ENCODE results near the gene STAB2. TPM values are rescaled to one million over a fixed set of nuclear protein-coding genes. Genes with fewer than 3 reads are reported as not detected.

The STAB2 gene, protein sequence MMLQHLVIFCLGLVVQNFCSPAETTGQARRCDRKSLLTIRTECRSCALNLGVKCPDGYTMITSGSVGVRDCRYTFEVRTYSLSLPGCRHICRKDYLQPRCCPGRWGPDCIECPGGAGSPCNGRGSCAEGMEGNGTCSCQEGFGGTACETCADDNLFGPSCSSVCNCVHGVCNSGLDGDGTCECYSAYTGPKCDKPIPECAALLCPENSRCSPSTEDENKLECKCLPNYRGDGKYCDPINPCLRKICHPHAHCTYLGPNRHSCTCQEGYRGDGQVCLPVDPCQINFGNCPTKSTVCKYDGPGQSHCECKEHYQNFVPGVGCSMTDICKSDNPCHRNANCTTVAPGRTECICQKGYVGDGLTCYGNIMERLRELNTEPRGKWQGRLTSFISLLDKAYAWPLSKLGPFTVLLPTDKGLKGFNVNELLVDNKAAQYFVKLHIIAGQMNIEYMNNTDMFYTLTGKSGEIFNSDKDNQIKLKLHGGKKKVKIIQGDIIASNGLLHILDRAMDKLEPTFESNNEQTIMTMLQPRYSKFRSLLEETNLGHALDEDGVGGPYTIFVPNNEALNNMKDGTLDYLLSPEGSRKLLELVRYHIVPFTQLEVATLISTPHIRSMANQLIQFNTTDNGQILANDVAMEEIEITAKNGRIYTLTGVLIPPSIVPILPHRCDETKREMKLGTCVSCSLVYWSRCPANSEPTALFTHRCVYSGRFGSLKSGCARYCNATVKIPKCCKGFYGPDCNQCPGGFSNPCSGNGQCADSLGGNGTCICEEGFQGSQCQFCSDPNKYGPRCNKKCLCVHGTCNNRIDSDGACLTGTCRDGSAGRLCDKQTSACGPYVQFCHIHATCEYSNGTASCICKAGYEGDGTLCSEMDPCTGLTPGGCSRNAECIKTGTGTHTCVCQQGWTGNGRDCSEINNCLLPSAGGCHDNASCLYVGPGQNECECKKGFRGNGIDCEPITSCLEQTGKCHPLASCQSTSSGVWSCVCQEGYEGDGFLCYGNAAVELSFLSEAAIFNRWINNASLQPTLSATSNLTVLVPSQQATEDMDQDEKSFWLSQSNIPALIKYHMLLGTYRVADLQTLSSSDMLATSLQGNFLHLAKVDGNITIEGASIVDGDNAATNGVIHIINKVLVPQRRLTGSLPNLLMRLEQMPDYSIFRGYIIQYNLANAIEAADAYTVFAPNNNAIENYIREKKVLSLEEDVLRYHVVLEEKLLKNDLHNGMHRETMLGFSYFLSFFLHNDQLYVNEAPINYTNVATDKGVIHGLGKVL (N-terminal part only)
- under 0.01 TPM in 1 of 2 replicates, not detected in the other for total RNA-seq (2012; rRNA removed)

DNA sequence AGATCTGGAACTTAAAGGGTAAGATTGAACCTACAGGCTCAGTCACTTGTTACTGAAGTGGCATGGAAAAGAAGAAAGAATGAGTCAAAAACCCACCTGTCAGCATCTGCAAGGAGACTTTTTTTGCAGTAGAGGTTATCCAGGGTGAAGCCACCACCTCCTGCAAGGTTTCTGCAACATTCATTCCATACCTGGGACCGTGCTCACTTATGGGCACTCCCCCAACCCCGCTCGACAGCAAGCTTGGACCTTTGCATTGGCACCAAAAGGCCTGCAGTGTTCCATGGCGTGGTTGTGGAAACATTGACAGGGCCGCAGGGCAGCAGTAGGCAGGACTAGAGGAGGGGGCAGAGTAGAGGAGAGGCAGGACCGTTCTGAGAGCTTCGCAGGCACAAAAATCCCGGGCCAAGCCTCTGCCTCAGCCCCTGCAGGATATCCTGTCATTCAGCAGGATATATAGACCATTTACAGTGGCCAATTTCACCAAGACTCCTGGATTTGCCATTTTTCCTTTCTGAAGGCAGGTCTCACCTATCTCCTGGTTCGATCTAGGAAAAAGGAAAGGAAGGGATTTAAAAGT is at the start of gene STAB2:
Gene STAB2 (plus strand): TSS at position 483 of the 580 bp plus-strand sequence. CDS start 204 bp downstream, outside the sequence.
- peaks cover 17% of the 10 kb centered on the region for H3K27me3 ChIP-seq (ENCODE audit: control insufficient read depth, insufficient read depth, low read length)
- no peak within 1 kb of the TSS for H3K4me2 ChIP-seq (ENCODE audit: low read length)
- H3K9me3 ChIP-seq (replicated peaks; ENCODE audit: low read length): no peaks in the 10 kb centered on the region
- H3K9ac ChIP-seq (ENCODE audit: low read depth, low read length): no peak within 1 kb of the TSS
- no peaks in the 10 kb centered on the region for H3K4me1 ChIP-seq (ENCODE audit: control insufficient read depth, insufficient read depth, low read length)
- no peak within 1 kb of the TSS for H3K4me3 ChIP-seq (ENCODE audit: low read length)
- no peaks in the 10 kb centered on the region for H3K36me3 ChIP-seq (ENCODE audit: insufficient read depth, low read length)

DNA sequence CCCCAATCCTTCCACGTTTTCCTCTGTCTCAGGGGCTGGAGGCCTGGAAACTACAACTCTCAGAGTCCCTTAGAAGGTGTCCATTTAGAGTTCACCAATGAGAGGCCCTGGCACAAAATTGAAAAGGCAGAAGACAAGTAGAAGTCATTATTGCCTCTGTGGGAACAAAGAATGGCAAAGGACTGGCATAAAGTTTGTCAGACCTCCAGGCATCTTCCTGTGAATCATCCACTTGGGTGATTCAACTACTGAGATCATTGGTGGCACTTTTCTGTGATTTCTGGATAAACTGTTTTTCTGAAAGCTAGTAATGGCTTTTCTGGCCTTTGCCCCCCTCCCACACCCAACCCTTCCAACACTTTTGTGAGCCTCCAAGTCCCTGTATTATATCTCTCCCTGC is 48.7 kb upstream of the STAB2 start:
- H3K9me3 ChIP-seq (replicated peaks; ENCODE audit: low read length): no peaks in the 10 kb centered on the region
- H3K4me1 ChIP-seq (ENCODE audit: control insufficient read depth, insufficient read depth, low read length): no peaks in the 10 kb centered on the region
- no peaks in the 10 kb centered on the region for H3K27me3 ChIP-seq (ENCODE audit: control insufficient read depth, insufficient read depth, low read length)
- H3K4me2 ChIP-seq (ENCODE audit: low read length): no peak overlapping the region
- H3K4me3 ChIP-seq (ENCODE audit: low read length): no peak overlapping the region
- no peak overlapping the region for H3K9ac ChIP-seq (ENCODE audit: low read depth, low read length)
- H3K36me3 ChIP-seq (ENCODE audit: insufficient read depth, low read length): no peaks in the 10 kb centered on the region

DNA sequence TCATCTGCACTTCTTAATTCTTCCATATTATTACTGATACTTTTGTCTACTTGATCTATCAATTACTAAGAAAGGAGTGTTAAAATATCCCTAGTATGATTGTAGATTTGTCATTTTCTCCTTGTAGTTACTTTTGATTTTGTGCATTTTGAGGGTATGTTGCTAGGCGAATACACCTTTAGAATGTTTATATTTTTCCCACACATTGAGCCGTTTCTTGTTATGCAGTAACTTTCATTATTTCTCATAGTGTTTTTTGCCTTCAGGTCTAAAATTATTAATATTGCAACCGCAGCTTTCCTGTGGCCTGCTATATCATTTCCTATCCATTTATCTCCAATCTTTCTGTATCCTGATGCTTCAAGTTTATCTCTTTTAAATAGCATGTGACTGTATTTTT is 46.8 kb upstream of the STAB2 start:
- Histone ChIP-seq H3K9ac (ENCODE audit: low read depth, low read length) (no peak overlapping the region), H3K9me3 (replicated peaks; ENCODE audit: low read length) (no peaks in the 10 kb centered on the region), H3K27me3 (ENCODE audit: control insufficient read depth, insufficient read depth, low read length) (no peaks in the 10 kb centered on the region), H3K4me3 (ENCODE audit: low read length) (no peak overlapping the region), H3K4me1 (ENCODE audit: control insufficient read depth, insufficient read depth, low read length) (no peaks in the 10 kb centered on the region), H3K4me2 (ENCODE audit: low read length) (no peak overlapping the region), H3K36me3 (ENCODE audit: insufficient read depth, low read length) (no peaks in the 10 kb centered on the region)

DNA sequence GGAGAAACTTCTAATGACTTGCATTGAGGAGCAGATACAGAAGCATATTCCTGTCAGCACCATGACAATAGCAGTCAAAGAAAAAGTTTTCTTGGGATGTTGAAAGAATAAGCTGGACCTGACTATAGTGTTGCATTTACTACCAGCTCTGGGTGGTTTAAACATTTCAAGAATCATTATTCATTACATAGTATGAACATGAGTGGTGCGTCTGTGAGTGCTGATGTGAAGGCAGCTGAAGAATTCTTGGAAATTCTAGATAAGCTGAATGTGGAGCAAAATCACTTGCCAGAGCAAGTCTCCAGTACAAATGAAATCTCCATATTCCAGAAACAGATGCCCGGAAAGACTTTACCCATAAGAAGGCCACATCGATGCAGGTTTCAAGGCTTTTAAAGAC is 45.0 kb upstream of the STAB2 start:
- no peak overlapping the region for H3K9ac ChIP-seq (ENCODE audit: low read depth, low read length)
- peaks cover 12% of the 10 kb centered on the region for H3K27me3 ChIP-seq (ENCODE audit: control insufficient read depth, insufficient read depth, low read length)
- no peaks in the 10 kb centered on the region for H3K9me3 ChIP-seq (replicated peaks; ENCODE audit: low read length)
- no peak overlapping the region for H3K4me3 ChIP-seq (ENCODE audit: low read length)
- H3K36me3 ChIP-seq (ENCODE audit: insufficient read depth, low read length): no peaks in the 10 kb centered on the region
- no peak overlapping the region for H3K4me2 ChIP-seq (ENCODE audit: low read length)
- H3K4me1 ChIP-seq (ENCODE audit: control insufficient read depth, insufficient read depth, low read length): no peaks in the 10 kb centered on the region

DNA sequence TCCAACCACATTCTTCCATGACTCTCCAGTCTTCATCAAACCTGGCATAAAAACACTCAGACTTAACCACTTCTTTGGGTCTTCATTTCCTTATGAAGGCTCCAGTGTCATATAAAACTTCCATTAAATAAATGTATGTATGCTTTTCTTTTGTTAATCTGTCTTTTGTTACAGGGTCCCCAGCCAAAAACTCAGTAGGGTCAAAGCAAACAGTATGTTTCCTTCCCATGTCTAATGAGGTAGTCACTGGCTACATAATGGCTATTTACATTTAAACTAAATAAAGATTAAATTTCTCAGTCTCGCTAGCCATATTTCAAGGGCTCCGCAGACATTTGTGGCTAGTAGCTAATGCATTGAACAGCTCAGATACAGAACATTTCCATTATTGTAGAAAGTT is 40.1 kb upstream of the STAB2 start:
- Histone ChIP-seq H3K36me3 (ENCODE audit: insufficient read depth, low read length) (no peaks in the 10 kb centered on the region), H3K27me3 (ENCODE audit: control insufficient read depth, insufficient read depth, low read length) (peaks cover 18% of the 10 kb centered on the region), H3K9me3 (replicated peaks; ENCODE audit: low read length) (no peaks in the 10 kb centered on the region), H3K4me3 (ENCODE audit: low read length) (no peak overlapping the region), H3K4me2 (ENCODE audit: low read length) (no peak overlapping the region), H3K4me1 (ENCODE audit: control insufficient read depth, insufficient read depth, low read length) (no peaks in the 10 kb centered on the region), H3K9ac (ENCODE audit: low read depth, low read length) (no peak overlapping the region)

DNA sequence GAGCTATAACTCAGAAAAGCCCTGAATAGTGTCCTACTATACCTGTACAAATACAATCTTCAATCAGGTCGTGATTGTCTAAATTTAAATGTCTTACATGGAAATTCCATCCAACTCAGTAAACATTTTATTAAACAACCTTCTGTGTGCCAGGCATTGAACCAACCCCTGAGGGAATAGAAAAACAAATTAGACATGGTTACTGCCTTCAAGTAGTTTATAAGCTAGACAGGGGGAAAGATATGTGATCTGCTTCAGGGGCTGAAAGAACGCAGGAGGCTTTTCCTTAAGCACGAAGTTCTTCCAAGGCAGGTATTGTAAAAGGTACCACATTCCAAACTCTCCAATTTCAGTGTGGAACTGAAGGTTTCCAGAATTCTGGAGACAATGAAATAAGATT is 39.7 kb upstream of the STAB2 start:
- no peaks in the 10 kb centered on the region for H3K9me3 ChIP-seq (replicated peaks; ENCODE audit: low read length)
- no peak overlapping the region for H3K4me3 ChIP-seq (ENCODE audit: low read length)
- no peak overlapping the region for H3K9ac ChIP-seq (ENCODE audit: low read depth, low read length)
- H3K4me2 ChIP-seq (ENCODE audit: low read length): no peak overlapping the region
- no peaks in the 10 kb centered on the region for H3K36me3 ChIP-seq (ENCODE audit: insufficient read depth, low read length)
- peaks cover 19% of the 10 kb centered on the region for H3K27me3 ChIP-seq (ENCODE audit: control insufficient read depth, insufficient read depth, low read length)
- H3K4me1 ChIP-seq (ENCODE audit: control insufficient read depth, insufficient read depth, low read length): no peaks in the 10 kb centered on the region

DNA sequence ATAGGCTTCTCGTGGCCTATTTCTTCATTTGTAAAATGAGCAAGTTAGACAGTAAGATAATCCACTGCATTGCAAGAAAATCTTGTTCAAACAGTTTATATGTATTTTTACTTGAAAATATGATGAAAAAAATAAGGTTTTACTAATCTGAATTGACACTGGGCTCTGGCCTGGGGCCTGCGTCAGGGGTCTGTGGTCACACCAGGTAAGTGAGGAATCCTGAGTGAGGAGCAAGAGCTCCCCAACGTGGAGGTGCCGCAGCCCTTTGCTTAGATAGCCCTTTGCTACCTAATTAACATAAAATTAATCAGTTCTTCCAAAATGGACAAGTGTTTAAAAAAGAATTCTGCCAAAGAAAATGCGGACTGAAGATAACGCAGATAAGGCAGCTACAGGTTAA is 39.1 kb upstream of the STAB2 start:
- no peak overlapping the region for H3K9ac ChIP-seq (ENCODE audit: low read depth, low read length)
- no peaks in the 10 kb centered on the region for H3K36me3 ChIP-seq (ENCODE audit: insufficient read depth, low read length)
- no peak overlapping the region for H3K4me2 ChIP-seq (ENCODE audit: low read length)
- H3K4me3 ChIP-seq (ENCODE audit: low read length): no peak overlapping the region
- H3K4me1 ChIP-seq (ENCODE audit: control insufficient read depth, insufficient read depth, low read length): no peaks in the 10 kb centered on the region
- H3K27me3 ChIP-seq (ENCODE audit: control insufficient read depth, insufficient read depth, low read length): peaks cover 21% of the 10 kb centered on the region
- no peaks in the 10 kb centered on the region for H3K9me3 ChIP-seq (replicated peaks; ENCODE audit: low read length)

DNA sequence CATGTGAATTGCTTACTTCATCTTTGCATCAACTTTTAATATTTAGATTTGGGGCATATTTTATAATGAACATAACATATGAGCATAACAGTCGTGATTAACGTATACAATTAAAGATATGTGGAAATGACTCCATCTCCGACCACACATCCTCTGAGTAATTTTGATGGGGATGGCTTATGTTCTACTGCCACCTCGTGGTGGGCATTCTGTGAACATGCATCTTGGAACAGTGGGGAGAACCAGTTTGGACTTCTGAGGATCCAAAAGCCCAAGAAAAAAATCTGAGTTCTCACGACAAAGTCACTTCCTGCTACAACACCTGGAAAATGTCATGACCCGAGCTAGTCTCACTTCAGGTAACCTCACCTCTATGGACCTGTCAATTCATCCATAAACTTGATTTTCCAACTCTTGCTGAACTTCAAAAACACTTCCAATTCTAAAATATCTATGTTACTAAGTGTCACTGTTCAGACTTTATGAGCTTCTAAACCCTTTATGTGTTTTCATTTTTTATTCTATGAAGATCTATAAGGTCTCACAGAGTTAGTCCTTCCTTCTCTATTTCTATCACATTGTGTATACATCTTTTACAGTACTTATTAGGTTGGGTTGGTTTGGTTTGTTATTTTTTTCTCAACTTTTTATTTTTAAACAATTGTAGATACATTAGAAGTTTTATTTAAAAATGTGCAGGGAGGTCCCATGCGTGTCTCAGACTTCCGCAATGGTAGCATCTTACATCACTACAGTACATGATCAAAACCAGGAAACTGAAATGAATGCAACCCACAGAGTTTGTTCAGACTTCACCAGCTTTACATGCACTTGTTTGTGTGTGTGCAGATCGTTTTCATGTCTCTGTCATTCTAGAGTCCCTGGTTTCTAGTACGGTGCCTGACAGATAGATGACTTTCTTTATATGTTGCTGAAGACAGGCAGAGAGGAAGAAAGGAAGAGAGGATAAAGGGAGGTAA is 38.2 kb upstream of the STAB2 start:
- Histone ChIP-seq H3K4me3 (ENCODE audit: low read length) (no peak overlapping the region), H3K36me3 (ENCODE audit: insufficient read depth, low read length) (no peaks in the 10 kb centered on the region), H3K9ac (ENCODE audit: low read depth, low read length) (no peak overlapping the region), H3K9me3 (replicated peaks; ENCODE audit: low read length) (no peaks in the 10 kb centered on the region), H3K4me2 (ENCODE audit: low read length) (no peak overlapping the region), H3K27me3 (ENCODE audit: control insufficient read depth, insufficient read depth, low read length) (peaks cover 26% of the 10 kb centered on the region), H3K4me1 (ENCODE audit: control insufficient read depth, insufficient read depth, low read length) (no peaks in the 10 kb centered on the region)

DNA sequence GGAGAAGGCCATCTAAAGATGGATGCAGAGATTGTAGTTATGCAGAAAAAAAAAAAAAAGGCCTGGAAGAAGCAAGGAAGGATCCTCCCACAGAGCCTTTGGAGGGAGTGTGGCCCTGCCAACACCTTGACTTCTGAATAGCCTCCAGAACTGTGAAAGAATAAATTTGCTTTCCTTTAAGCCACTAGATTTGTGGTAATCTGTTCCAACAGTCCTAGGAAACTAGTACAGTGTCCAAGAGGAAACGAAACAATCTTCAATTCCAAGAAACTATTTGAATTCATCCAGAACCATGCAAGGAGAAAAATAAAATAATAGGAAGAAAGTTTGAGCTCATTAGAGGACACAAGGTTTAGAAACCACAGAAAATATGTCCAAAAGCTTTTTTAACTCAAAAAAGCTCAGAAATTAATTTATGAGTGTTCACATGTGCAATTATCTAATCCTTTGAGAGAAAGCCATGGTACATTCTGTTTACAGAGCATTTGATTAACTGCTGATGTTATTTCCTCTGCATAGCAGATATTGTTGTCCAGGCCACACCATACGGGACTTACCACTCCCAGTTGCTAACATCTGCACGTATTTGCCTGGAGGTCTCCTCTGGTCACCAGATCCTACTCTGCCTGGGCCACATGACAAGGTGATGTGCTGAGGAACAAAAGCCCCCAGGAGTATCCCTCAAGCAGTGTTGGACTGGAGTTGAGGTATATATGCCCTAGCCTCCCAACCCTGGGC is 30.0 kb upstream of the STAB2 start:
- no peaks in the 10 kb centered on the region for H3K36me3 ChIP-seq (ENCODE audit: insufficient read depth, low read length)

DNA sequence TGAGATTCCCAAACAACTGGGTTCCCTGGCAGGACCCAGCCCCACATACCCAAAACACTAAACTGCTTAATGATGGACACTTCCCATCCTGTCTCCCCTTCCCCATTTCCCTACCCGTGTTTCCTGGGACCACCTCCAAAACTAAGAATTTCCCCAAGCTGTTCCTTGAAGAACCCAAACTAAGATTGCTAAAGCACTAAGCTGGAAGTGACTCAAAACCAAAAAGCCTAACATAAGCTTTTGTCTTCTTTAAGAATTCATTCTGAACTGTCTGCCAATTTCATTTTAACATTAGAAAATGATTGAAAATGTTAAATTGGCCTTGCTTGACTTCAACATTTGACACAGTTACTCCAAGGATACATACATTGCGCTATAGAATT is 29.5 kb upstream of the STAB2 start:
- Histone ChIP-seq H3K36me3 (ENCODE audit: insufficient read depth, low read length) (no peaks in the 10 kb centered on the region), H3K4me3 (ENCODE audit: low read length) (no peak overlapping the region), H3K27me3 (ENCODE audit: control insufficient read depth, insufficient read depth, low read length) (peaks cover 5% of the 10 kb centered on the region), H3K4me1 (ENCODE audit: control insufficient read depth, insufficient read depth, low read length) (peaks cover 17% of the 10 kb centered on the region), H3K4me2 (ENCODE audit: low read length) (no peak overlapping the region), H3K9ac (ENCODE audit: low read depth, low read length) (no peak overlapping the region), H3K9me3 (replicated peaks; ENCODE audit: low read length) (no peaks in the 10 kb centered on the region)

More for the DNA sequence above, 30.0 kb upstream of the STAB2 start:
- Histone ChIP-seq H3K9ac (ENCODE audit: low read depth, low read length) (no peak overlapping the region), H3K4me2 (ENCODE audit: low read length) (no peak overlapping the region), H3K9me3 (replicated peaks; ENCODE audit: low read length) (no peaks in the 10 kb centered on the region), H3K4me3 (ENCODE audit: low read length) (no peak overlapping the region), H3K27me3 (ENCODE audit: control insufficient read depth, insufficient read depth, low read length) (peaks cover 8% of the 10 kb centered on the region), H3K4me1 (ENCODE audit: control insufficient read depth, insufficient read depth, low read length) (peaks cover 17% of the 10 kb centered on the region)

Data from skeletal muscle satellite cell (primary cell).